Smooth muscle cell (in vitro differentiated cells): ENCODE results near the gene ABCB1. TPM values are rescaled to one million over a fixed set of nuclear protein-coding genes. Genes with fewer than 3 reads are reported as not detected.

Experiments used
- DNase-seq: peaks from one replicate; lab custom pipeline; 2025; ENCODE audit not compliant: unreplicated experiment; lab: John Stamatoyannopoulos, UW
- H2AFZ ChIP-seq: fragments of 200-600 bp; sonication (generic); 2 replicates; pipeline ENCODE4 v1.6.0; 2016; ENCODE audit warnings: antibody characterized with exemption, low read depth, mild to moderate bottlenecking
- H3F3A ChIP-seq: fragments of 200-600 bp; sonication (generic); 2 replicates; pipeline ENCODE4 v1.6.0; 2017; ENCODE audit warnings: antibody characterized with exemption, low read depth
- H3K27ac ChIP-seq: fragments of 200-600 bp; sonication (generic); 2 replicates; pipeline ENCODE4 v1.5.1; 2016; ENCODE audit warnings: low read depth, mild to moderate bottlenecking
- H3K27me3 ChIP-seq: fragments of 200-600 bp; sonication (generic); 2 replicates; pipeline ENCODE4 v1.6.1; 2016; ENCODE audit warnings: low read depth, mild to moderate bottlenecking
- H3K36me3 ChIP-seq: fragments of 200-600 bp; sonication (generic); 2 replicates; pipeline ENCODE4 v1.5.1; 2016; ENCODE audit warnings: low read depth
- H3K4me1 ChIP-seq: fragments of 200-600 bp; sonication (generic); 2 replicates; pipeline ENCODE4 v1.5.1; 2016; ENCODE audit warnings: low read depth
- H3K4me2 ChIP-seq: fragments of 200-600 bp; sonication (generic); 2 replicates; pipeline ENCODE4 v1.6.0; 2016; ENCODE audit warnings: mild to moderate bottlenecking
- H3K4me3 ChIP-seq: fragments of 200-600 bp; sonication (generic); 2 replicates; pipeline ENCODE4 v1.5.1; 2016; ENCODE audit warnings: mild to moderate bottlenecking
- H3K79me2 ChIP-seq: fragments of 200-600 bp; sonication (generic); 2 replicates; pipeline ENCODE4 v1.6.0; 2016; ENCODE audit warnings: low read depth, mild to moderate bottlenecking
- H3K9ac ChIP-seq: fragments of 200-600 bp; sonication (generic); 2 replicates; pipeline ENCODE4 v1.6.0; 2016; ENCODE audit warnings: low read depth
- H3K9me3 ChIP-seq: fragments of 200-600 bp; sonication (generic); replicated peaks from 2 replicates; pipeline ENCODE4 v1.5.1; 2016; ENCODE audit warnings: low read depth
- H4K20me1 ChIP-seq: fragments of 200-600 bp; sonication (generic); 2 replicates; pipeline ENCODE4 v1.6.0; 2016; ENCODE audit warnings: low read depth
- WGBS: methylation state at CpG from one replicate; pipeline ENCODE4 v1.1.7; 2016; ENCODE audit warnings: low lambda C conversion rate; 5-methylcytosine and 5-hydroxymethylcytosine counted together
- polyA plus RNA-seq: library from polyadenylated mRNA; unstranded; fragments of >200 nt; fragmentation: Nextera tagmentation; extraction: Ambion mirVana; gene quantifications from 2 replicates; pipeline ENCODE4 v1.2.1, GENCODE V29; 2016
- total RNA-seq: library from RNA; depleted of rRNA; stranded (reverse); fragments of >200 nt; gene quantifications from 2 replicates; pipeline ENCODE4 v1.2.3, GENCODE V29; 2014
- TF ChIP-seq, protein P1 (sequence below): fragments of 200-600 bp; sonication (generic); IDR thresholded peaks from 2 replicates; pipeline ENCODE4 v1.5.1; 2017; ENCODE audit warnings: borderline replicate concordance, mild to moderate bottlenecking, antibody characterized with exemption; ENCODE audit not compliant: insufficient read depth, poor library complexity, severe bottlenecking

The ABCB1 gene
- total and polyA plus RNA-seq, 2 experiments from 2014 or later: 1.4 to 10.0 TPM

DNA sequence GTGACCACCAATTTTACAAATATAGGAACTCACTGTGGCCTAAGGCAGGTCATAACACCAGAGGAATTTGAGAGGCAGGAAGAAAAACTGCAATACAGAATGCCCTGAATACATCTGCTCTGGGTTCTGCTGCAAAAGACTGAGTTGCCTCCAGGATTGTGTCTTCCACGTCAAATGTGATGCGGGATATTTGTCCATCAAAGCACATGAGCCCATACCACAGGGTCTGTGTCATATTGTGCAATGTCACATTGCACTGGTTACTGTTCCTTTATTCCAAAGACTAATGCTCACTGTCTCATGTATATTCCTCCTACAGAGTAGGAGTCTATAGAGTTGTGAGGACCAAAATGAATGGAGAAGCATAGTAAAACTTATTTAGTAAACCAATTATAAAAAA, 66.6 kb downstream of the ABCB1 start:
- no peak overlapping the region for H3K4me2 ChIP-seq
- no peaks in the 10 kb centered on the region for H3F3A ChIP-seq
- H3K27ac ChIP-seq: no peak overlapping the region
- H3K27me3 ChIP-seq: no peaks in the 10 kb centered on the region
- no peak overlapping the region for H3K9ac ChIP-seq
- WGBS: 88% methylated on average over 2 of the region's 2 CpGs
- TF ChIP-seq, protein P1, sequence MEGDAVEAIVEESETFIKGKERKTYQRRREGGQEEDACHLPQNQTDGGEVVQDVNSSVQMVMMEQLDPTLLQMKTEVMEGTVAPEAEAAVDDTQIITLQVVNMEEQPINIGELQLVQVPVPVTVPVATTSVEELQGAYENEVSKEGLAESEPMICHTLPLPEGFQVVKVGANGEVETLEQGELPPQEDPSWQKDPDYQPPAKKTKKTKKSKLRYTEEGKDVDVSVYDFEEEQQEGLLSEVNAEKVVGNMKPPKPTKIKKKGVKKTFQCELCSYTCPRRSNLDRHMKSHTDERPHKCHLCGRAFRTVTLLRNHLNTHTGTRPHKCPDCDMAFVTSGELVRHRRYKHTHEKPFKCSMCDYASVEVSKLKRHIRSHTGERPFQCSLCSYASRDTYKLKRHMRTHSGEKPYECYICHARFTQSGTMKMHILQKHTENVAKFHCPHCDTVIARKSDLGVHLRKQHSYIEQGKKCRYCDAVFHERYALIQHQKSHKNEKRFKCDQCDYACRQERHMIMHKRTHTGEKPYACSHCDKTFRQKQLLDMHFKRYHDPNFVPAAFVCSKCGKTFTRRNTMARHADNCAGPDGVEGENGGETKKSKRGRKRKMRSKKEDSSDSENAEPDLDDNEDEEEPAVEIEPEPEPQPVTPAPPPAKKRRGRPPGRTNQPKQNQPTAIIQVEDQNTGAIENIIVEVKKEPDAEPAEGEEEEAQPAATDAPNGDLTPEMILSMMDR: no peak
- no peaks in the 10 kb centered on the region for H4K20me1 ChIP-seq
- no peaks in the 10 kb centered on the region for H3K9me3 ChIP-seq
- H3K36me3 ChIP-seq: no peaks in the 10 kb centered on the region
- no peak overlapping the region for H3K4me3 ChIP-seq
- H3K79me2 ChIP-seq: no peaks in the 10 kb centered on the region
- H3K4me1 ChIP-seq: no peaks in the 10 kb centered on the region
- no peak overlapping the region for H2AFZ ChIP-seq
- no peak for DNase-seq

DNA sequence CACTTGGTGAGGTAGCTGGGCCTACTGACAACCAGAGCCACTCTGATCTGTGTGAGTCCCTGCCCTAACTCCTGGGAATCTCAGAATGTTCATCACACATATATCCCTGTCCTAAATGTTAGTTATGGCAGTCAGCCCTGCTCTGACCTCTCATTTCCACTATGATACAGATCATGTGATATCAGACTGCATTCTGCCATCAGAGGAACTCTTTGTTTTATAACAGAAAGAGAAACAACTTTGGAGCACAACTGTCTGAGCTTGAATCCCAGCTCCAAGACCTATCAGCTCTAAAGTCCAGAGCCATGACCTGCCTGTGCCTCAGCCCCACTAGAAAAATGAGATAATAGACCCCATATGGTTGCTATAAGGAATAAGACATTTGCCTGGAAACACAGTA, 70.6 kb downstream of the ABCB1 start:
- Histone ChIP-seq H3K9ac (no peak overlapping the region), H3K27me3 (no peaks in the 10 kb centered on the region), H3K4me1 (no peaks in the 10 kb centered on the region), H3K36me3 (no peaks in the 10 kb centered on the region), H3F3A (no peaks in the 10 kb centered on the region), H3K79me2 (no peaks in the 10 kb centered on the region), H4K20me1 (no peaks in the 10 kb centered on the region), H3K27ac (no peak overlapping the region), H3K4me3 (no peak overlapping the region), H3K9me3 (no peaks in the 10 kb centered on the region), H2AFZ (no peak overlapping the region), H3K4me2 (no peak overlapping the region)
- TF ChIP-seq, protein P1: no peak
- DNase-seq: no peak

DNA sequence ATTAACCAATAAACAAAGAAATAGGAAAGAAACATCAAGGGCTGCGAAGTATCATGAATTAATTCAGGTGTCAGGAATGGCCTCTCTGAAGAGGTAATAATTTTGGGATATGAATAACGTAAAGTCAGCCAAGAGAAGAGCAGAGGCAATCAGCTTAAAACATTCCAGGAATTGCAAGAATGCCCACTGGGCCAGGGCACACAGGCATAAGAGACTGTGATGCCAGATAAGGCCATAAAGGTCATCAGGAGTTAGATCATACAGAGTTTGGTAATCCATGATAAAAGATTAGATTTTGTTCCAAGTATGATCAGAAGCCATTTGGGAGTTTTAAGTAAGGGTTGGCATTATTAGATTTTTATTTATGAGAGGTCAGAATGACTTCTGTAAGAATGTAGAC, 72.0 kb downstream of the ABCB1 start:
- Histone ChIP-seq H3K27me3 (no peaks in the 10 kb centered on the region), H3K79me2 (no peaks in the 10 kb centered on the region), H3K4me2 (no peak overlapping the region), H3K4me1 (no peaks in the 10 kb centered on the region), H3K27ac (no peak overlapping the region), H3K4me3 (no peak overlapping the region), H3K9ac (no peak overlapping the region), H3K9me3 (no peaks in the 10 kb centered on the region), H2AFZ (no peak overlapping the region), H4K20me1 (no peaks in the 10 kb centered on the region), H3K36me3 (no peaks in the 10 kb centered on the region), H3F3A (no peaks in the 10 kb centered on the region)
- 73% methylated on average over 2 of the region's 2 CpGs for WGBS
- DNase-seq: no peak
- TF ChIP-seq, protein P1: no peak

DNA sequence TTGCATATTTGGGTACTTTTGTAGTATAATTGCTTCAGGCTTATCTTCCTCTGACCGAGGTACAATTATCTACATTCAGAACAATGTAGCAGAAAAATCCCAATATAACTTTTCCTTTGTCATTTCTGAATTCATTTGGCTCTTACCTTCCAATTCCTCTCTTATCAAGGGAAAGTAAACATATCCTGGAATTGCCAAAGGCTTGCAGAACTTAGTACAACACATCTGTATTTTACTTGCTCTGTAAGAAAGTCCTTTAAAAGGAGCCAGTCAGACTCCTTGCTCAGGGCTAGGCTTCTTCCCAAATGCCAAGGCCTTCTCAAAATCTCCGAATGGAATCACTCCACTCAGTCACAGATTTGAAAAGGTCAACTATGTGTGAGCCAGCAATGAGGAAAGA, 81.9 kb downstream of the ABCB1 start:
- TF ChIP-seq, protein P1: no peak
- Histone ChIP-seq H4K20me1 (no peaks in the 10 kb centered on the region), H3K27ac (no peak overlapping the region), H3F3A (no peaks in the 10 kb centered on the region), H3K79me2 (no peaks in the 10 kb centered on the region), H3K27me3 (no peaks in the 10 kb centered on the region), H3K9ac (no peak overlapping the region), H3K4me1 (no peaks in the 10 kb centered on the region), H2AFZ (no peak overlapping the region), H3K36me3 (no peaks in the 10 kb centered on the region), H3K4me3 (no peak overlapping the region), H3K4me2 (no peak overlapping the region), H3K9me3 (no peaks in the 10 kb centered on the region)
- WGBS: 94% methylated on average over 2 of the region's 2 CpGs
- no peak for DNase-seq
